GM18507 (cell line): ENCODE data around the gene APOBEC2.

Experiments used
- DNase-seq: peaks from one replicate; pipeline ENCODE4 v3.0.0; 2011; ENCODE audit warnings: low read depth; ENCODE audit not compliant: insufficient read length; ENCODE audit errors: extremely low spot score
- FAIRE-seq: peaks from 2 replicates; lab custom pipeline; 2011; peaks lifted over from hg19 to GRCh38; lab: Jason Lieb, UNC

APOBEC2 gene

DNA sequence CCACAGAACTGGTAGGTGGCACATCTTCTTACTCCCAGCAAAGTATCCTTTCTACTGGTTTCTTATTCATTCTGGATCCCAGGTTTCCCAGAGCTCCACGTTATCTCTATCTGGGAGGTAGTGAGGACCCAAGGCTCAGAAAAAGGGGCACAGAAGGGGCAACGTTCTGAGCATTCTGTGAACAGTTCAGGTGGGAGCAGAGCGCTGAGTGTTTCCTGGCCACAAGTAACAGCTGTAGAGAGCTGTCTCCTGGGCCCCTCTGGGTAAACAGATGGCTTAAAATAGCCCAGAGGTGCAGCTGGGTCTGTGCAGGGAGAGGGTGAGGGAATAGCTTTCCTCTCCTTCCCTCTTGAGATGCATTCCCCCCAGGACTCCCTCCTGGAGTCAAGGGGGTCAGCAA, 2.1 kb downstream of the APOBEC2 start:
- no peak for FAIRE-seq
- no peak for DNase-seq

DNA sequence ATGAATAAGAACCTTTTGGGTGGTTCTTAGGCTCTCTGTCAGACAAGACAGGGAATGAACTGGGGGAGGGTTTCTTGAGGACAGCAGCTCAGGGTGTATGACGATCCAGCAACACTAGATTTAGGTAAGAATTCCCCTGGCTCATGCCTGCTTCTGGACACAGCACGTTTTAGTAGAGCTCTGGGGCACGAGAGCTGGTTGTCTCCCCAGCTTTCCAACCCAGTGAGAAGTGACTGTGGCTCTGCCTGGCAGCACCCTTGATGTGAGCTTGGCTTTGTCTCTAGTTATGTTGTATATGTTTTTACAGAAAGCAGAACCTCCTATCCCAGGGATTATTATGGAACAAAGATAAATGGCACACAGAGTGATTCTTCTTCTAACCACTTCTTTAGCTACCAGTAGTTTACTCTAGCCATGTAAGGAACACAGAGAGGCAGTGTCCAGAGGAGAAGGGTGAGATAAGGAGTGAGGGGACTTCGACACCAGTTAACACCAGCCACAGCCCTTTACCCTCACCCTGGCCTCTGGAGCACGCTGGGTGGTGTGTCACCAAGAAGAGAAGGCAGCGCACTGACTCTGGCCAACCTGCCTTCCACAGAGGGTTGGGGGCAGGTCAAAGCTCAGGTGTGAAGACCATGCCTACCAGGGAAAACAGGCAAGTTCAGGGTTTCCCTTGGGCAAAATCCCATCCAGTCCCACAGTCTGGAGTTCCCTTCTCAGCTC, 3.9 kb downstream of the APOBEC2 start:
- DNase-seq: no peak
- no peak for FAIRE-seq

DNA sequence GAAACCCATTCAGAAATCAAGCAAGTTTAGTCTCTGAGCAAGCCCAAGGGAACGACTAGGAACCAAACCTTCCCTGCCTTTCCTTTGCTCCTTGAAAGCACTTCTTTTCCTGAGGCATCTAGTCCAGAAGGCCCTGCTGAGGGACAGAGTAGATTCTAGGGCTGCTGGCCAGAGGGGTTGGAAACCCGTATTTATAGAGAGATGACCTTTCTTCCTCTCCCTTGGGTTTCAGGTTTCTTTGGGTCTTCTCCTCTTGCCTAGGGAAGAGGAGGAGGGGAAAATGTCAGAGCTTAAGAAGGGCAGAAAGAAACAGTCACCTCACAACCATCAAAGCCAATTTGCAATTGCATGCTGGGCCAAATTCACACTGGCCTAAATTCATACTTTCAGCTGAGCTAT, 5.8 kb downstream of the APOBEC2 start:
- FAIRE-seq (no peak), DNase-seq (no peak)

DNA sequence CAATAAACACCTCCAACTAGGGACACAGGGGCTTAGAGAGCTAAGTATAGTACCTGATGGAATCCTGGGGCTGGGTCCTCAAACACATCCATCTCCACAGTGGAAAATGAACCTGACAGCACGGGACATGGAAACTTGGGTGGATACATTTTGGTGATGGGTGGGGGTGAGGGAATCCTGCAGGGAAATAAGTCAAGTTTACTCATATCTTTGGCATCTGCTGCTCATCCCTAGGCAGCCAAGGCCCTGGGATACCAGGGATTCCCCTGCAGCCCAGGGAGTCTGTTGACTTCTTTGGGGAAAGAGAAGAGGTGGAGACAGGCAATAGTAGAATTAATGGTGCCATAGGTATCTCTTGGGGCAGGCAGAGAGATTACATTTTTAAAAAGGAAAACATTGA, 6.6 kb downstream of the APOBEC2 start:
- DNase-seq (no peak), FAIRE-seq (no peak)

DNA sequence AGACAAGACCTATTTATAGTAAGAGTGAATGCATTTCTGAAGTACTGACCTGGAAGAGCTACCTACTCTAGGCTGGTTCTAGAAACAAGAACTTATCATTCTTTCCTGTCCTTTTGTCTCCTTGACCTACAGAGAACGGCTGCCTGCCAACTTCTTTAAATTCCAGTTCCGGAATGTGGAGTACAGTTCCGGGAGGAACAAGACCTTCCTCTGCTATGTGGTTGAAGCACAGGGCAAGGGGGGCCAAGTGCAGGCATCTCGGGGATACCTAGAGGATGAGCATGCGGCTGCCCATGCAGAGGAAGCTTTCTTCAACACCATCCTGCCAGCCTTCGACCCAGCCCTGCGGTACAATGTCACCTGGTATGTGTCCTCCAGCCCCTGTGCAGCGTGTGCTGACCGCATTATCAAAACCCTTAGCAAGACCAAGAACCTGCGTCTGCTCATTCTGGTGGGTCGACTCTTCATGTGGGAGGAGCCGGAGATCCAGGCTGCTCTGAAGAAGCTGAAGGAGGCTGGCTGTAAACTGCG, 8.3 kb downstream of the APOBEC2 start:
- no peak for DNase-seq
- FAIRE-seq: no peak

DNA sequence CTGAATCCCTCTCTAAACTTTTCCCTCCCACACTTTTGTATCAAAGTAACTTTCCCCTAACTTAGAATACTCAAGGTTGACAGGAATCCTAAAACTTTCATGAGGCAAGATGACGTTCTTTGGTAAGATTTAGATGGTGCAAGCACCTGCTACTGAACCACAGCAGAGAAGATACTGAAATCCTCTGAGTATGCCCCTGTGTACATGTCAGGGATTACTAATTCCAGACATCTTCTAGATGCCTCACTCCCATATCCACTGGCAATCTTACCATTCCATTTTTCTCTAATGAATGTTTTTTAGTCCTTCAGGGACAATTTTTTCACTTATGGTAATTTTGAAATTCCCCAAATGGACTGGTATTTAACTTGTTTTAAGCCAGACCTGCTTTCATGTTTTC, 9.1 kb downstream of the APOBEC2 start:
- FAIRE-seq: no peak
- no peak for DNase-seq

DNA sequence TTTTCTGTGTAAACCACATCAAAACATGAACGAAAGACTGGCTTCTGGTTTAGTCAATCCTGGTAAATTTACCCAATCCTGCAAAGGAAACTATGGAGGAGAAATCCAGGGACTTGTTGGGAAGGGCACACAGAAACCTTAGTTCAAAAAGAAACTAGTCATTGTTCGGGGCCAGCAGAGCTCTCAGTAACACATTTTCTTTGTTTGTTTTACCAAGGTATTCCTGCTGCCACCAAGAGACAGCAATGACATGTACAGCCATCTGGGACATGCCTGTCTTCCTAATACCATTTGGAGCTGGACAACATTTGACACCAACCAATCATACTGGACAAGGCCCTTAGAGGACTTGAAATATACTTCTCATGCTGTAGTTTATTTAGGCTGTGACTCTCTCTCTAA, 10.9 kb downstream of the APOBEC2 start:
- no peak for FAIRE-seq

DNA sequence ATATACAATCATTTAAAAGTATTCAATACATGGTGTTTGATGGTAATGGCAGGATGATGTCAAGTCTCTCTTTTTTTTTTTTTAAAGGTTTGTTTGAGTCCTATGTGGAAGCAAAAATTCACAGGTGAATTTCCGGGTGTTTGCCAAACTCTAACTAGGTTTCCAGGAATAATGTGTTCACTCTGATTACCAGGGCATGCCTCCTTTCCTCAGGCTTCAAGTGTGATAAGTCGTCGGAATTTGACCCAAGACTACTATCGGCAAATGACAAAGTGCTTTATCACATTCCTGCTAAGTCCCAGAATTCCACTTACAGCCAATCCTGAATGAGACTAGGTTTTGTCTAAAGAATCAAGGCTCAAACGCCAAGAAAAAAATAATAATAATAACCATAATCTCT, 11.8 kb downstream of the APOBEC2 start:
- DNase-seq (no peak), FAIRE-seq (no peak)

More for the DNA sequence above, 10.9 kb downstream of the APOBEC2 start:
- DNase-seq: no peak

DNA sequence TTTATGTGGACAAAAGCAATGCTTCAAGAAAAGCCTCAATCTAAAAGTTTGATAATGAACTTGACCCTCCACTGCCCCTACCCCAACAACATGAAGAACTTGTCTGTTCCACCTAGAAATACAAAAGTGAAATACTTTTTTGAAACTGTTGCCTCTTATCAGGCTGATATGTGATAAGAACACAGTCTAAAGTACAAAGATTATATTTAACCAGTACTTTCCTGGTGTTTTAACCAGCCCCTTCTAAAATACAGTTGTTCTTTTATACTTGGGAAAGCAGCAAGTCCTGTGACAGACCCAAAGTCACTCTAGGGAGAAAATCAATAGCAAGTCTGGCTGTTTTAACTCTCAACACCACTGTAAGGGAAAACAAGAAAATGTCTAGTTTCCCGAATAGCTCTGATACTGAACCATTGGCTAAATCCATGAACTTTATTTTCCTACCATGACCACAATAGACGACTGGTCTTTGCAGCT, 12.6 kb downstream of the APOBEC2 start:
- FAIRE-seq (no peak), DNase-seq (no peak)

DNA sequence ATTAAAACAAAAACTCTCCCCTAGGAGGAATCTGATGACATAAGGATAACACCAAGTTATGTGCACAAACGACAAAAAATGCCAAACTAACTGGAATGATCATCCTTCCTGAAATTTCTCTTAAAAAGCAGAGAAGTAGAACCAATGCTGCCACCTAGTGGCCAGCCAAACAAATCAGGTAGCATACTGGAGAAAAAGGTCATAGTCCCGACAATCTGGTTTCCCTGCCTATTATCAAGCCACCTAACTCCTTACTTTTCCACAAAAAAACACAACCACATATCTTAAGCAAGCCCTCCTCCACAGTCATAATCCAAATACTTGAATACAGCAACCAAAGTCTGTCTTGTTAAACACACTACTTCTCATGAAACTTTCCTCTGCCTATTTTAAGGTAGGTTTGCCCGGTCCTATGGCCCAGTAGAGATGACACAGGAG, 13.9 kb downstream of the APOBEC2 start:
- DNase-seq (no peak), FAIRE-seq (peak; percentile 78)

DNA sequence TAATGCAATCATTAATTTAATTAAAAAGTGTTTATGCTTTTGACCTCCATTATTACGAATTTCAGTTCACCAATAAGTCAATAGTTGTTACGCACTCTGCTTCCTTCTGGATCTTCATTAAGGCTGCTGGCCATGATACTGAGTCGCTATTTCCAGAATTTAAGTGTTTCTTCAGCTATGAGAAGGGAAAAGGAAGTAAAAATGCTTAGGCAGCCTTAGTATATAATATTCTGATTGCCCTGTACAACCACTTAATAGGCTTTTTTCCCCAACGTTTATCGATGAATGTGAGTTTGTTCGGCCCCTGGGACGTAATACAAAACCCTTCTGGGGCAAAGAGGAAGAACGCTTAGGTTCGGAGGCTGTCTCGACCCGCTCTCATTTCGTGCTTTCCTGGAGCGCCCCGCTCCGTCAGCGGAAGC, 18.5 kb downstream of the APOBEC2 start:
- FAIRE-seq: no peak
- no peak for DNase-seq

DNA sequence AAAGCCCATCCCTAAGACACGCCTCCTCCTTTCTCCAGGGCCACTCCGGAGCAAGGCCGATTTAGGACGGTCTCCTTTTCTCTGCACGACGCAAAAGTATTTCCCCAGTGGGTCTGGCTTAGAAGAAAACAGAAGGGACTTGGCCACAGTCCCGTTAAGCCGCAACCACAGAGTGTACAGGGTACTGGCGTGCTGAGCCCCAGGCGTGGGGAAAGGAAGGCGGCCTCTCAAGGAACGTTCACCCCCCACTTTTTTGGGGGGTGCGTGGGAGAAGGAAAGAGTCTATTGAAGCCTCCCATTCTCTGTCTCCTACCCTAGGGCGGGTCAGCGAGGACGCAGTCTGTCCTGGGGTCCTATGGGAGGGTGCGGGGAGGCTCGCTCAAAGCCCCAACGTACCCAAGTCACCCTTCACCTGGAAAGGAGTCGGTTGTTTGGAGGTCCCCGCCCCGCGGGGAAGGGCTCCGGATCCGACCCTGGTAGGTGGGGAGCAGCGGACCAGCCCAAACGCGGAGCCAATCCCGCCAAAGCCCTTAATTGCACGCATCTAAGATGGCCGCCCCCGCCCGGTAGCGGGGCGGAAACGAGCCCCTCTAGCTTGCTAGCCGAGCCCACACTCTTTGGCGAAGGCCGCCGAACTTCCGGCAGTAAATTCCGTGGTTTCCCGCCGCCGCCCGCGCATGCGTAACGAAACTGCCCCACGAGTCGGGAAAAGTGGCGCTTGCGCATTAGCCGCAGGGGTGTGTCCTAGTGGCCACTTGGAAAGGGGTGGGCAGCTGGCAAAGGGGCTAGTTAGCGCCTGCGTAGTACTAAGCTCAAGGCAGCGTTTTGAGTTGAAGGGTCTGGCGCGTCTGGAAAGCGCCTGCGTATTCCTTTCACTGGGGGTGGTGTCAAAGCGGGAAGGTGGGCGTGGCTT, 19.2 kb downstream of the APOBEC2 start, which contains the start of gene OARD1:
TSS of gene OARD1 (minus strand) at position 434 of the 913 bp plus-strand sequence. CDS start 722 bp downstream, outside the sequence.
- no peak for DNase-seq
- peak; percentile 100 for FAIRE-seq

DNA sequence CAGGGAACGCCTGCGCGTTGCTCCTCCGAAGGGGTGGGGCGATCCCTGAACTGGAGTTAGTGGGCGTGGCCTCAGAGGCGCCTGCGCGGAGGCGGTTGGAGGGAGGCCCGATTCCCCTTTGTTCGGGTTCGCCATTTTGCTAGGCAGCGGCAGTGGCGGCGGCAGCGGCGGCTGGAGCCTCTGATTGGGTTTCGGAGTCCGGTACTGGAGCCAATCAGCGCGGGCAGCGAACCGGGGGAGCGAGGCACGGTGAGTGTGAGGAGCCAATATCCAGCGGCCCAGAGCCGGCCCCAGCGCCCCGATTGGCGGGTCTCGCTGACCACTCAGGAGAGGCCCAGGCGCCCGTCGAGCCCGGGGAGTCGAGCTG, 19.8 kb downstream of the APOBEC2 start, which contains the start of gene NFYA:
TSS of gene NFYA (plus strand) at position 139 of the 367 bp plus-strand sequence. CDS start 6,116 bp downstream, outside the sequence.
- FAIRE-seq (no peak), DNase-seq (peak; percentile 85)

DNA sequence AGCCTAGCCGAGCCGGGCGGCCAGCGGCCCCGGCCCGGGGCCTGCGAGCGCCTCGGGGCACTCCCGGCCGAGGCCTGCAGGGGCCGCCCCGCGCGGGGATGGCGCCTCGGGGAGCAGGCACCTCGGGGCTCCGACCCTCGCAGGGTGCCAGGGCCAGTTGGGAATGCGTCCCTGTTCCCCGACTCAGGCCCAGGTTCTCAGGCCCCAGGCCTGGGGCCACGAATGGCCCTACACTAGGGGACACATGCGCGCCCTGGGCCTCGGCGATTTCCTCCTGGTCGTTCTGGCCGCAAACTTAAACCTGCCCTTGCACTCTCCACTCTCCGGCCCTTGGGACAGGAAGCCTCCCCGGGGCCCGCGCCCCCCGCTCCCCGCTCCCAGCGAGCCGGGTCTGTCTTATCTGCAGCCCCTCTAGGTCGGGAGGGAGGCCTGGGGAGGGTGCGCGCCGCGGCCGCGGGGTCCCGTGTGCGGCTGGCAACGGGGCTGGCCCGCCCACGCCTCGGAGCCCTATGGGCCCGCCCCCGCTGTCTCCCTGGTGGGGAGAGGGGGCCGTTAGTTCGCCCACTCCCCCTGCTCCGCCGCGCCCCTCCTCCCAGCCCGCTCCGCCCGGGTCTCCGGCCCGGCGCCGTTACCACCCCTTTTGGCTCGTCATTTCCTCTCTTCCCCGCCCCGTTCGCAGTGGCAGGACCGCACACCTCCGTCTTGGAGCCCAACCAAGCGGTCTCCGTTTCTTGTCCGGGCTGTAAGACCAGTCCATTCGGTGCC, 20.4 kb downstream of the APOBEC2 start:
- peak; percentile 88 for FAIRE-seq
- DNase-seq: peak; percentile 39

DNA sequence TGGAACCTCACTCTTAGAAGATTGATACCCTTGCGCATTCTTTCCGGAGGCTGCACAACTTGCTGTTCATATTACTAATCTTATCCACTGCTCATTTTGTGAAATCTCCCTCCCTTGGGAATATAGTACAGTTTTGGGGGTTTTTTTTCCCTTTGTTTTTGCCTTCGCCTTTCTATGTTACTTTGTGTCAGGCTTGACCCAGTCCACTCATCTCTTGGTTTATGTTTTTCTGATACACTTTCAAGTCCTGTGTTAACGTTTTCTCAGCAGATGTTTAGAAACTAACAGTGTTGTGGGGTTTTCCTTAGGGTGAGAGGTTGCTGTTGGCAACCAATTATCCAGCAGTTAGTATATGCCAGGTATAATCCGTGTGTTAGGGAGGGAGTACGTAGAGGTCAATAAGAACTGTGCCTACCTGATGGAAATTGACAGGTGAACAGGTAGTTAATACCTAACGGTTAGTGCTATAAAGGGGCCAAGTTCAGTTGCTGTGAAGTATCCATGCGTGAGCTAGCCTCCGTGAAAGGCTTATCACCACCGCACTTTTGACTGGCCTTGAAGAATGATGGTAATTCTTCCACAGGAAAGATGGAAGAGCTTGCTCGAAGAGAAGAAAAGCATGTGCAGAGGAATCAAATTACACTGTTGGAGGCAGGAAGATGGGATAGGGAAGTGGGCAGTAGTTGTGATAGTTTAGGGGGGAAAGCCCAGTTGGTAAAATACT, 21.1 kb downstream of the APOBEC2 start:
- FAIRE-seq: no peak
- no peak for DNase-seq

DNA sequence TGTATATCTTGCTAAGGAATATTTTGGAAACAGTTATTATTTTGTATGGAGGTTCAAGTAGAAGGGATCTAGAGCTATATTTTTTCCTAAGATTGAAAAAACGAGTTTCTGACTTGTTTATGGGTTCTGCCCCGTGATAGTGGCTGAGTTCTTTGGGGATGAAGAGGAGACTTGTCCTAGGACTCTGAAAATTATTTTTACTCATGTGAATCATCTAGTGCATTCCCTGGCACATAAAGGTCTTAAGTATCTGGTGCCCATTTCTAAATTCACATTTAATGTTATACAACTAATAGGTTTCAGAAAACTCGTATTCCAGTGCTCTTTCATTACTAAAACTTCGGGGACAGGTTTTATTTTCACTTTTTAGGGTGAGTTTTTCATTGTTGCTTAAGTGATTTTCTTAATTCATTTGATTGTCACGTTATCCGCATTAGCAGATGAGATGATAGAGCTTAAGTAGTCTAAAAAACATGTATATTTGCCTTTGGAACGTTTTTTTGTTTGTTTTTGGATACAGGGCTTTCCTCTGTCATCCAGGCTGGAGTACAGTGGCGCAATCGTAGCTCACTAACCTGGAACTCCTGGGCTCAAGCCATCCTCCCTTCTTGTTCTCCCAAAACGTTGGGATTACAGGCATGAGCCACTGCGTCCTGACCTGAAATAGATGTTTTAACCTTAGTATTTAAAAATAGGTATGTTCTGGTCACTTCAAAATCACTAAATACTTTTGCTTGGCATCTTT, 21.9 kb downstream of the APOBEC2 start:
- FAIRE-seq (no peak), DNase-seq (no peak)

DNA sequence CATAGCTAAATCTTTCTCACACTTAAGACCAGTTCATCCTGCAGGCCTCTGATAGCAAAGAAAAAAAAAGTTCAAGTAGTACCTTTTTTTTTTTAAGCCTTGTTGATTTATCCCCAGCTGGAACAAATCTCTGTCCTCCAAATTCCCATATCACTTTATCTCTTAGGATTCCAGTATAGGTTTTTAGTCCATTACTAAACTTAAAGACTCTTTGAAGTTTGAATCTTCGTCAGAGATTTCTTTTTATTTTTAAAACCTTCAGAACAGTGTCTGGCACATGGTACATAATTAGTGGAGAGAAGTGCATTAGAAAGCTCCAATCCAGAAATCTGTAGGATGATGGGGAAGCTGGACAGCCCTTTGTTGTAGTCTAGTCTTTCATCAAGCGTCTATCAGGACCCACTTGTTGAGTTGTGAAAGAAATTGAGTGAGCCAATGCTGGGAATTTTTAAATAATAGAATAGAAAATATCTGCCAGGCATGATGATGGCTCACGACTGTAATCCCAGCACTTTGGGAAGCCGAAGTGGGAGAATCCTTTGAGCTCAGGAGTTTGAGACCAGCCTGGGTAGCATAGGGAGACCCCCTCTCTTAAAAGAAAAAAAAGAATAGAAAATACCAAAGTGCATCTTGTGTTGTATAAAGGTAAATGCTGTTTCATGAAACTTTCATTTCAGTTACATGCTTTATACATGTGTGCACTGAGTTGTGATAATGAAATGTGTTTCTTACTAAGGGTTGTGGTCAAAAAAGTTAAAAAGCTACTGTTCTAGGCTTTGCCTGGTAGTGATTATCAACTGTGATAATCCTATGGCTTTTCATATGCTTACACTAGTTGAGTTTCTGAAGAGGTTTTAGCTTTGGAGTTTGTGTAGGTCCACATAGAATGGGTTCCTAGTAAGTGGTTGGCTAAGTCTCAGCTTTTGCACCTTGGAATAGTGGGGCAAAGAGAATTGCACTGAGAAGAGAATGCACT, 22.9 kb downstream of the APOBEC2 start:
- FAIRE-seq (no peak), DNase-seq (no peak)
